ENCODE results near the gene OTOGL. TPM values are rescaled to one million over a fixed set of nuclear protein-coding genes. Genes with fewer than 3 reads are reported as not detected.
"Not testable (repeated sequence)": the region's sequence is repeated elsewhere in the genome, so short reads cannot be mapped to it uniquely, and the experiment has no call there.

The OTOGL gene
- total RNA-seq, 1 donor from 2014 or later = 0.51 TPM

- no peak for DNase-seq (ENCODE audit: low spot score)
- intact Hi-C loops (cut with DNase I) = no loop called here
Observed at GRCh38 chr12:80121661-80122060, 22.3 kb downstream of the OTOGL start.

DNA sequence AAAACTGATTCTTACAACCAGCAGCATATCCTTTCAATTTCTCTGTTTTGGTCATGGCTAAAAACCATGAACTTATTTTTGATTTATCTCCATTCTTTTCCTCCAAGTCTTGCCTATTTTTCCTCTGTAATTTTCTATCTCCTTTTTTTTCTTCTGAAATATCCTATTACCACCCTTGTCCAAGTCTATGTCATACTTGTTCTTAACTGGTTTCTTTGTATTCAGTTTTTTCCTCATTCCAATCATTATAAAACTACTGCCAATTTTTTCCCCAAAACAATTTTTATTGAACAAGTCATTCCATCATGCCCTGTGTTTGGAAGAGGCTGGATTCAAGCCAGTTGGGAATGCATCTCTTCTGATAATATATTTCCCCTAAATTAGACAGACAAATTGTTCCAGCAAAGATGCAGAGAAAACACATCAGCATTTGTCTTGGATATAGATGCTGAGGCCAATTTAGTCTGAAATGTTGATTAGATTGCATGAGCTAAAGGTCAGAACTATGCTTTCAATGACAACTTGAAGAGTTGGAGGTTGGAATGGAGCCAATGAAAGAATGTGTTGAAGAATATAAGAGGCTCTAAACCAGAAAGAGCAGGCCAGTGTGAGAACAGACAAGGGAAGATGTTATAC, 30.7 kb downstream of the OTOGL start:
- DNase-seq (ENCODE audit: low spot score) = no peak
- intact Hi-C loops (cut with DNase I) = no loop called here

DNA sequence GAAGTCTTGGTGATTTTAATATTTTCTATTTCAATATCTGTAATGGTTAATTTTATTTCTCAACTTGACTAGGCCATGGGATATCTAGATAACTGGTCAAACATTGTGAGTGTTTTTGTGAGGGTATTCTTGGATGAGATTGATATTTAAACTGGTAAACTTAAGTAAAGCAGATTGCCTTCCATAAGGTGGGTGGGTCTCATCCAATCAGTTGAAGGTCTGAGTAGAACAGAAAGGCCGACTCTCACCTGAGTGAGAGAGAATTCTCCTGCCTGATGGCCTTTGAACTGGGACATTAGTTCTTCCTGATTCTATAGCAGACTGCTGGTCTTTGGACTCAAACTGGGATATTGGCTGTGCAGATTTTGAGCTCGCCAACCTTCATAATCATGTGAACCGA, 36.3 kb downstream of the OTOGL start:
- intact Hi-C loops (cut with DNase I) = no loop called here
- DNase-seq (ENCODE audit: low spot score) = no peak

DNA sequence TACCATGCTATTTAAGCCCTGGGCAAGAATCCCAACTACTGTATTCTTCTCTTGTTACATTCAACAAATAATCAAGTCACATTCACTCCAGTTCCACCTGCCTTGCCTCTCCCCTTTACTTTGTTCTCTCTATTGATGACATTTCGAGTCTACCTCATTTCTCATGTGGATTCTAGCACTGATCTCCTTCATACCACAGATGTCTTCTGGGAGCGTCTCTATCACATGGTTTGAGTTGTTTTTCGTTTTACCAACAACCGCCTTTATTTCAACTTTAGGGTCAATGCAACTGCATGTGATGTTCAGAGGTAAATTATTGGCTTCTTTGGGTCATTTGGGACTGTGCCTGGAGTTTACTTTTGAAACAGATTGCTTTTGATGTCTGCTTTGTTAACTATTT, 40.7 kb downstream of the OTOGL start:
- DNase-seq (ENCODE audit: low spot score) = no peak
- intact Hi-C loops (cut with DNase I) = no loop called here

DNA sequence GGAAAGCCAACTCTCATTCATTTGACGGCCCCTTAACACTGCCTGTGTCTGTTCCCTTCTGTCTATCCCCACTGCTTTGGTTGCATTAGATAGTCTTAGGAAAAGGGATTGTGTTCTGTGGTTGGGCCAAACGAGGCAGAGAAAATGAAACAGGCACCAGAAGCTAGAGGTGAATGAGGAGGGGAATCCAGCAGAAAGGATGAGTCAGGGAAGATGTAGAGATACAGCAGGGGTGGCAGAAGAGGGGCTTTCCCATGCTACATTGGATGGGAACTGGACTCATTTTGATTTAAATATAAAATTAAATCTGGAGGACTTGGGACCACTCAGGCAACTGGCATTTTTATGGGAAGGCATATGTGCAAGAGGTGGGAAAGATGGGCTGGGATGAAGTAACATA, 43.3 kb downstream of the OTOGL start:
- intact Hi-C loops (cut with DNase I) = no loop called here

GRCh38 chr12:80143537-80143936, 44.2 kb downstream of the OTOGL start:
- DNase-seq (ENCODE audit: low spot score) = no peak
- intact Hi-C loops (cut with DNase I) = no loop called here

More for the DNA sequence above, 43.3 kb downstream of the OTOGL start:
- DNase-seq (ENCODE audit: low spot score) = no peak

DNA sequence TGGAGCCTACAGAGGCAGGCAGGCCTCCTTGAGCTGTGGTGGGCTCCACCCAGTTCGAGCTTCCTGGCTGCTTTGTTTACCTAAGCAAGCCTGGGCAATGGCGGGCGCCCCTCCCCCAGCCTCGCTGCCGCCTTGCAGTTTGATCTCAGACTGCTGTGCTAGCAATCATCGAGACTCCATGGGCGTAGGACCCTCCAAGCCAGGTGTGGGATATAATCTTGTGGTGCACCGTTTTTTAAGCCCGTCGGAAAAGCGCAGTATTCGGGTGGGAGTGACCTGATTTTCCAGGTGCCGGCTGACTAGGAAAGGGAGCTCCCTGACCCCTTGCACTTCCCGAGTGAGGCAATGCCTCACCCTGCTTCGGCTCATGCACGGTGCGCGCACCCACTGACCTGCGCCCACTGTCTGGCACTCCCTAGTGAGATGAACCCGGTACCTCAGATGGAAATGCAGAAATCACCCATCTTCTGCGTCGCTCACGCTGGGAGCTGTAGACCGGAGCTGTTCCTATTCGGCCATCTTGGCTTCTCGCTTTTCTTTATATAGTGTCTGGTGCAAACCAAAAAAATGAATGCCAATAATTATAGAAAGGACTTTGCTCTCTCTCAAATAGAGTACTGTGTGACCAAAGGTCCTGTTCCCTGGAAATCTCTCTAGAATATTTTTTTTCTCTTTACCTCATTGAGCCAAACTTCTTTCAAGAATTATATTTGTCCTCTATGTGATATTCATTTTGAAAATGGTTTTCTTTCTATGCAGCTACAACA, 50.4 kb downstream of the OTOGL start:
- intact Hi-C loops (cut with DNase I); DNase-seq (ENCODE audit: low spot score): not testable (repeated sequence)

- DNase-seq (ENCODE audit: low spot score) = no peak
- intact Hi-C loops (cut with DNase I) = no loop called here
Observed at GRCh38 chr12:80151131-80151530, 51.8 kb downstream of the OTOGL start.

DNA sequence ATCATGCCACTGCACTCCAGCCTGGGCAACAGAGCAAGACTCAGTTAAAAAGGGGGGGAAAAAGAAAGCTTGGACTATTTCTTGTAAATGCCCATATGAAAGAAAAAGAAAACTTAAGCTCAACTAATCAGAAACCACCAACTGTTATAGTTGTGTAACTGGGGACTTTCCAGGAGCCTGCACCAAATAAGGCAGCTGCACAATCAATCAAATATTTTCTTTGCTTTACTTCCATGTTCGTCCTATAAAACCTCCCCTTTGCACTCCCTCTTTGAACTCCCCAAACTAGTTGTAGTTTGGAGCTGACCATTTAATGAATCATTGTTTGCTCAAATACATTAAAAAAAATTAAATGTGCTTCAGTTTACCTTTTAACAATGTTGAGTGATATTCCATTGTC, 54.9 kb downstream of the OTOGL start:
- intact Hi-C loops (cut with DNase I) = no loop called here
- DNase-seq (ENCODE audit: low spot score) = no peak

DNA sequence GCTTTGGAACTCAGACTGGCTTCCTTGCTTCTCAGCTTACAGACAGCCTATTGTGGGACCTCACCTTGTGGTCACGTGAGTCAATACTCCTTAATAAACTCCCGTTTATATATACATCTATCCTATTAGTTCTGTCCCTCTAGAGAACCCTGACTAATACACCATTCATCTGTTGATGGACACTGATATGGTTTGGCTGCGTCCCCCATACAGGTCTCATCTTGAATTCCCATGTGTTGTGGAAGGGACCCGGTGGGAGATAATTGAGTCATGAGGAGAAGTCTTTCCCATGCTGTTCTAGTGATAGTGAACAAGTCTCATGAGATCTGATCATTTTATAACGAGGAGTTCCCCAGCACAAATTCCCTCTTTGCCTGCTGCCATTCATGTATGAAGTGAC, 57.0 kb downstream of the OTOGL start:
- intact Hi-C loops (cut with DNase I) = no loop called here
- DNase-seq (ENCODE audit: low spot score) = no peak

- intact Hi-C loops (cut with DNase I) = no loop called here
- DNase-seq (ENCODE audit: low spot score) = no peak
Observed at GRCh38 chr12:80157645-80158044, 58.3 kb downstream of the OTOGL start.

DNA sequence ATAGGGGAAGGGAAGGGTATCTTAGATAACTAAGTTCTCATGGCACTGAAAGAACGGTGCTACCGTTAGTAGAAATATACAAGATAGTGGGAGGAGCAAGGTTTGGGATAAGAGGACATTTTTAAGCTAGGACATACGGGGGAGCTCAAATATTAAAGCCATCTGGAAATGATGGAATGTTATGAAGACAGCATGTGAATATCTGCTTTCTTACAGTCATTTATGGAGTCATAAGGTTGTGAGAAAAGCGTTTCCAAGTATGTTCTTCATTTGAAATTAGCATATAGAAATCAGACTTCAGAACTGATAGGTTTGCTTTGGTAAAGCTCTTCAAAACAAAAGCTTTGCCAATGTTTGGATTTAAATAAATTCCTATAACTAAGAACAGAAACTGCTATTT, 62.3 kb downstream of the OTOGL start:
- intact Hi-C loops (cut with DNase I) = no loop called here
- no peak for DNase-seq (ENCODE audit: low spot score)

GRCh38 chr12:80162177-80162576, 62.8 kb downstream of the OTOGL start:
- intact Hi-C loops (cut with DNase I) = no loop called here

DNA sequence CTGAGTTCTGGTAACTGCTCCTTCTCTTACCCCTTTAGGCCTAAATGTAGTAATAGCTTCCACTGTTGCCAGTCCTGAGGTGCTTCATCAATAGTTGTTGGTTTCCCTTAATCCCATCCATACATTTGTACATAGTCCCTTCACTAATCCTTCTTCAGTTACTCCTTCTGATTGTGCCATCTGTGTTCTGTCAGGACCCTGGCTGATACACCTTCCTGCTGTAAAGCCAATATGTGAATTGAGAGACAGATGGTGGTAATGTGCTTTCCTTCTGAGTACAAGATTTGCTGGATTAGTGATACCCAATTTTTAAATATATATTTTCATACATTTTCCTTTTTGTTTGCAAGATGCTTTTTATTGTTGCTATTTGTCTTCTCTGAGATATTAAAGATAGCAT, 66.4 kb downstream of the OTOGL start:
- intact Hi-C loops (cut with DNase I) = no loop called here
- DNase-seq (ENCODE audit: low spot score) = no peak

More at GRCh38 chr12:80162177-80162576, 62.8 kb downstream of the OTOGL start:
- DNase-seq (ENCODE audit: low spot score) = no peak

GRCh38 chr12:80166751-80167150, 67.4 kb downstream of the OTOGL start:
- intact Hi-C loops (cut with DNase I) = no loop called here
- DNase-seq (ENCODE audit: low spot score) = no peak

- intact Hi-C loops (cut with DNase I) = no loop called here
- DNase-seq (ENCODE audit: low spot score) = no peak
Observed at GRCh38 chr12:80168936-80169335, 69.6 kb downstream of the OTOGL start.

DNA sequence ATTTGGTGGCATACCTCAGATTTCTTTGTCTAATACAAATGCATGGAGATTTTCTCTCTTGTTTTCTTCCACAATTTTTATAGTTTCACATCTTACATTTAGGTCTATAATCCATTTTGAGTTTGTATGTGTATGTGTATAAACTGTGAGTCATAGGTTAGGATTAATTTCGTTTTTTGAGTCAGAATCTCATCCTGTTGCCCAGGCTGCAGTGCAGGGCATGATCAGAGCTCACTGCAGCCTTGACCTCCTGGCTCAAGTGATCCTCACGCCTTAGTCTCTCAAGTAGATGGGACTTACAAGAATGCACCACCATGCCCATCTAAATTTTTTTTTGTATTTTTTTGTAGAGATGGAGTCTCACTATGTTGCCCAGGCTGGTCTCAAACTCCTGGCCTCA, 71.6 kb downstream of the OTOGL start:
- no peak for DNase-seq (ENCODE audit: low spot score)
- intact Hi-C loops (cut with DNase I) = no loop called here

DNA sequence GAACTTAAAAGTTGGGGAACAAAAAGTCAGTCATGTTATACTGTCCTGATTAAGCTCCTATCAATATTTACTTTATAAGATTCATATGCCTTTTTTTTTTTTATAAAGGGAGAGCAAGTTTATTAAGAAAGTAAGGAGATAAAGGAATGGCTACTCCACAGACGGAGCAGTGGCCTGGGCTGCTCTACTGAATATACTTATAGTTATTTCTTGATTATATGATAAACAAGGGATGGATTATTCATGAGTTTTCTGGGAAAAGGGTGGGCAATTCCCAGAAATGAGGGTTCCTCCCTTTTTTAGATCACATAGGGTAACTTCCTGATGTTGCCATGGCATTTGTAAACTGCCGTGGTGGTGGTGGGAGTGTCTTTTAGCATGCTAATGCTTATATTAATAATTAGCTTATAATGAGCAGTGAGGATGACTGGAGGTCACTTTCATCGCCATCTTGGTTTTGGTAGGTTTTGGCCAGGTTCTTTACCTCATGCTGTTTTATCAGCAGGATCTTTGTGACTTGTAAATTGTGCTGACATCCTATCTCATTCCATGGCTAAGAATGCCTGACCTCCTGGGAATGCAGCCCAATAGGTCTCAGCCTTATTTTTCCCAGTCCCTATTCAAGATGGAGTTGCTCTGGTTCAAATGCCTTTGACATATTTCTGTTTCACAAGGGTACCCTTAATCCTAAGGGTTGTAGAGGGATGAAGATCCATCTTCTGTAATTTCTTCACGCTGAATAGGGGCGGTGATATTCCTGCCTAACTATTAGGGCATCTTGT, 73.9 kb downstream of the OTOGL start:
- DNase-seq (ENCODE audit: low spot score) = no peak
- intact Hi-C loops (cut with DNase I) = no loop called here

GRCh38 chr12:80175307-80175930, 76.1 kb downstream of the OTOGL start:
- intact Hi-C loops (cut with DNase I) = no loop called here
- no peak for DNase-seq (ENCODE audit: low spot score)

GRCh38 chr12:80176706-80177105, 77.4 kb downstream of the OTOGL start:
- intact Hi-C loops (cut with DNase I) = no loop called here
- no peak for DNase-seq (ENCODE audit: low spot score)
